Karpas-422 (cell line): ENCODE measurements around the gene RELN. TPM values are rescaled to one million over a fixed set of nuclear protein-coding genes. Genes with fewer than 3 reads are reported as not detected.
"Not testable (repeated sequence)": the region's sequence is repeated elsewhere in the genome, so short reads cannot be mapped to it uniquely, and the experiment has no call there.

ENCODE experiments used
- DNase-seq: peaks from one replicate; pipeline ENCODE4 v3.0.0-alpha.2; 2015
- H2AFZ ChIP-seq: fragments of 200-600 bp; sonication (generic); 2 replicates; pipeline ENCODE4 v1.6.1; 2014; ENCODE audit warnings: antibody characterized with exemption, low read length, mixed read lengths
- H3K27ac ChIP-seq: fragments of 200-600 bp; sonication (generic); 2 replicates; pipeline ENCODE4 v1.5.1; 2014; ENCODE audit warnings: mild to moderate bottlenecking, low read length, moderate library complexity
- H3K27me3 ChIP-seq: fragments of 200-600 bp; sonication (generic); 2 replicates; pipeline ENCODE4 v1.6.1; 2014; ENCODE audit warnings: low read length, mixed read lengths
- H3K36me3 ChIP-seq: fragments of 200-600 bp; sonication (generic); 2 replicates; pipeline ENCODE4 v1.6.1; 2014; ENCODE audit warnings: low read length, mixed read lengths; ENCODE audit not compliant: insufficient read depth
- H3K4me1 ChIP-seq: fragments of 200-600 bp; sonication (generic); 2 replicates; pipeline ENCODE4 v1.6.1; 2014; ENCODE audit warnings: mild to moderate bottlenecking, low read length, mixed read lengths
- H3K4me2 ChIP-seq: fragments of 200-600 bp; sonication (generic); 2 replicates; pipeline ENCODE4 v1.6.1; 2014; ENCODE audit warnings: low read length, low read depth, mild to moderate bottlenecking; ENCODE audit not compliant: poor library complexity, severe bottlenecking
- H3K4me3 ChIP-seq: fragments of 200-600 bp; sonication (generic); 2 replicates; pipeline ENCODE4 v1.5.1; 2014; ENCODE audit warnings: mild to moderate bottlenecking, antibody characterized with exemption, low read length, mixed read lengths
- H3K79me2 ChIP-seq: fragments of 200-600 bp; sonication (generic); 2 replicates; pipeline ENCODE4 v1.6.1; 2014; ENCODE audit warnings: mild to moderate bottlenecking, low read length, mixed read lengths
- H3K9ac ChIP-seq: fragments of 200-600 bp; sonication (generic); 2 replicates; pipeline ENCODE4 v1.6.0; 2014; ENCODE audit warnings: low read length
- H3K9me2 ChIP-seq: fragments of 200-600 bp; sonication (generic), shearing (Covaris generic); replicated peaks from 2 replicates; pipeline ENCODE4 v1.6.0; 2014; ENCODE audit warnings: mild to moderate bottlenecking, low read length, moderate library complexity; ENCODE audit not compliant: insufficient read depth
- H3K9me3 ChIP-seq: fragments of 300-700, 200-600 bp; sonication (generic); 2 replicates; pipeline ENCODE4 v1.6.1; 2014; ENCODE audit warnings: low read length, mixed read lengths
- H4K20me1 ChIP-seq: fragments of 200-600 bp; sonication (generic); 2 replicates; pipeline ENCODE4 v1.6.1; 2014; ENCODE audit warnings: mild to moderate bottlenecking, antibody characterized with exemption, low read length, low read depth; ENCODE audit not compliant: insufficient read depth
- total RNA-seq: library from RNA; depleted of rRNA; stranded (reverse); fragments of >200 nt; shearing (Covaris generic); gene quantifications from 2 replicates; pipeline ENCODE4 v1.2.3, GENCODE V29; 2014; ENCODE audit warnings: low replicate concordance

RELN gene
- total RNA-seq, 1 experiment from 2014 or later, result not detected

DNA sequence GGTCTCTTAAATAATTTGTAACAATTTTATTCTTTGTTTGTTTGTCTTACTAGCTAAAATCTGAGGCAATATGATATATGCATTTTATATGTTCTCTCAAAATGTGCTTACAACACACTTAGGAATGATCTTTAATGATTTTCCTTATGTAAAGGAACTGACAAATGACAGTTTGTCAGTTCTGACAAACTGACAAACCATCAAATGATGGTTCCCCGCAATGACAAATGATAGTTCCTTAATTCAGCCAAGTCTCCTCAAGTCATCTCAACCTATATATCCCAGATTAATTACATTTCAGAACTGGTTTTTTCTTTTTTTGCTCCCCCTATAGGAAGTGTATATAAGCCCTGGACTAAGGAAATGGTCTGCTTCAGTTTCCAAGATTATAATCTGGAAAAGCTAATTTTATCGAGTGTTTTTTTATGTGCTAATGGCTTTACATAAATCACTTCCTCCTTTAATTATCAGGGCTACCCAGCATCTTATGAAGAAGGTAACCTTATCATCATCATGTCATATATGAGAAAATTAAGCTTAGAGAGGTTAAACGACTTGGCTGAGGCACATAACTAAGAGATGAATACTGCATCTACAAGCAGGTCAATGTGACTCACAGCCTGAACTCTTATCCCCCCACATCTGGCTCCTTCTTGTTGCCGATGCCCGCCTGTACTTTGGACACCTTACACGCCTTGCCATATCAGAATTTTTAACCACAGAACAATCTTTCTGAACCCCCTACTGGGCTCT is 75.1 kb downstream of the RELN start:
- H4K20me1 ChIP-seq, result no peaks in the 10 kb centered on the region
- H3K27ac ChIP-seq, result no peak overlapping the region
- no peaks in the 10 kb centered on the region for H3K79me2 ChIP-seq
- DNase-seq, result no peak
- no peak overlapping the region for H2AFZ ChIP-seq
- H3K4me2 ChIP-seq, result no peak overlapping the region
- no peaks in the 10 kb centered on the region for H3K27me3 ChIP-seq
- no peaks in the 10 kb centered on the region for H3K36me3 ChIP-seq
- no peak overlapping the region for H3K9ac ChIP-seq
- no peaks in the 10 kb centered on the region for H3K9me2 ChIP-seq
- H3K4me1 ChIP-seq, result no peaks in the 10 kb centered on the region
- H3K4me3 ChIP-seq, result no peak overlapping the region
- no peaks in the 10 kb centered on the region for H3K9me3 ChIP-seq

- Histone ChIP-seq H3K4me1 (no peaks in the 10 kb centered on the region), H3K9ac (no peak overlapping the region), H3K9me3 (no peaks in the 10 kb centered on the region), H3K4me3 (no peak overlapping the region), H3K27ac (no peak overlapping the region), H2AFZ (no peak overlapping the region), H3K4me2 (no peak overlapping the region), H4K20me1 (no peaks in the 10 kb centered on the region), H3K36me3 (no peaks in the 10 kb centered on the region), H3K27me3 (no peaks in the 10 kb centered on the region), H3K79me2 (no peaks in the 10 kb centered on the region), H3K9me2 (no peaks in the 10 kb centered on the region)
- DNase-seq, result no peak
These were observed 76.4 kb downstream of the RELN start for GRCh38 chr7:103912891-103913605.

DNA sequence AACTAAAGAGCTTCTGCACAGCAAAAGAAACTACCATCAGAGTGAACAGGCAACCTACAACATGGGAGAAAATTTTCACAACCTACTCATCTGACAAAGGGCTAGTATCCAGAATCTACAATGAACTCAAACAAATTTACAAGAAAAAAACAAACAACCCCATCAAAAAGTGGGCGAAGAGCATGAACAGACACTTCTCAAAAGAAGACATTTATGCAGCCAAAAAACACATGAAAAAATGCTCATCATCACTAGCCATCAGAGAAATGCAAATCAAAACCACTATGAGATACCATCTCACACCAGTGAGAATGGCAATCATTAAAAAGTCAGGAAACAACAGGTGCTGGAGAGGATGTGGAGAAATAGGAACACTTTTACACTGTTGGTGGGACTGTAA is 78.4 kb downstream of the RELN start:
- DNase-seq, H3K4me3 ChIP-seq, H3K4me2 ChIP-seq, H3K4me1 ChIP-seq, H3K79me2 ChIP-seq, H3K36me3 ChIP-seq, H3K9ac ChIP-seq, H2AFZ ChIP-seq, H4K20me1 ChIP-seq, H3K27me3 ChIP-seq, H3K9me3 ChIP-seq, H3K27ac ChIP-seq, H3K9me2 ChIP-seq: not testable (repeated sequence)

DNA sequence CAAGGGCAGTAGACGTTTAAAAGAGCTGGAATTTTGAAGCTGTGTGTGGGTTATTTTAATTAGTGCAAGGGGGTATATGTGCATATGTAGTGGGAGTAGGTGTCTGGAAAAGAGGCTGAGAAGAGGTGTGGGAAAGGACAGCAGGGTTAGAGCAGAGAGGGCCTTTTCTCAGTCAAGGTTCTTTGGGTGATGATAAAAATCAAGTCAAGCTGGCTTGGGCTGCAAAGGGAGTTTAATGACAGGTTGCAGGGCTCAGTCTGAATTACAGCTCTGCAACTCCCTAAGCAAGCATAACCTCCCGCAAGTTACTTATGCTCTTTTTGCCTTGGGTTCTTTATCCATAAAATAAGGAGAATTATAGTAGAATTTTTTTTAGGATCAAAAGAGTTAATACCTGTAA is 83.5 kb downstream of the RELN start:
- no peaks in the 10 kb centered on the region for H3K36me3 ChIP-seq
- H3K9me3 ChIP-seq, result no peaks in the 10 kb centered on the region
- no peak overlapping the region for H3K9ac ChIP-seq
- H3K4me1 ChIP-seq, result no peaks in the 10 kb centered on the region
- H3K4me2 ChIP-seq, result no peak overlapping the region
- no peaks in the 10 kb centered on the region for H3K27me3 ChIP-seq
- no peak for DNase-seq
- H2AFZ ChIP-seq, result no peak overlapping the region
- no peaks in the 10 kb centered on the region for H3K9me2 ChIP-seq
- no peaks in the 10 kb centered on the region for H4K20me1 ChIP-seq
- H3K27ac ChIP-seq, result no peak overlapping the region
- H3K79me2 ChIP-seq, result no peaks in the 10 kb centered on the region
- H3K4me3 ChIP-seq, result no peak overlapping the region

- Histone ChIP-seq H4K20me1 (no peaks in the 10 kb centered on the region), H3K27me3 (no peaks in the 10 kb centered on the region), H3K4me1 (no peaks in the 10 kb centered on the region), H3K79me2 (no peaks in the 10 kb centered on the region), H2AFZ (no peak overlapping the region), H3K36me3 (no peaks in the 10 kb centered on the region), H3K4me2 (no peak overlapping the region), H3K27ac (no peak overlapping the region), H3K9ac (no peak overlapping the region), H3K9me3 (no peaks in the 10 kb centered on the region), H3K9me2 (no peaks in the 10 kb centered on the region), H3K4me3 (no peak overlapping the region)
- no peak for DNase-seq
These were observed 86.5 kb downstream of the RELN start for GRCh38 chr7:103902917-103903316.

- H3K36me3 ChIP-seq, H2AFZ ChIP-seq, DNase-seq, H3K9me3 ChIP-seq, H3K79me2 ChIP-seq, H3K27me3 ChIP-seq, H3K9me2 ChIP-seq, H3K27ac ChIP-seq, H3K4me1 ChIP-seq, H4K20me1 ChIP-seq, H3K4me3 ChIP-seq, H3K9ac ChIP-seq, H3K4me2 ChIP-seq: not testable (repeated sequence)
These were observed 92.6 kb downstream of the RELN start for GRCh38 chr7:103896826-103897225.

DNA sequence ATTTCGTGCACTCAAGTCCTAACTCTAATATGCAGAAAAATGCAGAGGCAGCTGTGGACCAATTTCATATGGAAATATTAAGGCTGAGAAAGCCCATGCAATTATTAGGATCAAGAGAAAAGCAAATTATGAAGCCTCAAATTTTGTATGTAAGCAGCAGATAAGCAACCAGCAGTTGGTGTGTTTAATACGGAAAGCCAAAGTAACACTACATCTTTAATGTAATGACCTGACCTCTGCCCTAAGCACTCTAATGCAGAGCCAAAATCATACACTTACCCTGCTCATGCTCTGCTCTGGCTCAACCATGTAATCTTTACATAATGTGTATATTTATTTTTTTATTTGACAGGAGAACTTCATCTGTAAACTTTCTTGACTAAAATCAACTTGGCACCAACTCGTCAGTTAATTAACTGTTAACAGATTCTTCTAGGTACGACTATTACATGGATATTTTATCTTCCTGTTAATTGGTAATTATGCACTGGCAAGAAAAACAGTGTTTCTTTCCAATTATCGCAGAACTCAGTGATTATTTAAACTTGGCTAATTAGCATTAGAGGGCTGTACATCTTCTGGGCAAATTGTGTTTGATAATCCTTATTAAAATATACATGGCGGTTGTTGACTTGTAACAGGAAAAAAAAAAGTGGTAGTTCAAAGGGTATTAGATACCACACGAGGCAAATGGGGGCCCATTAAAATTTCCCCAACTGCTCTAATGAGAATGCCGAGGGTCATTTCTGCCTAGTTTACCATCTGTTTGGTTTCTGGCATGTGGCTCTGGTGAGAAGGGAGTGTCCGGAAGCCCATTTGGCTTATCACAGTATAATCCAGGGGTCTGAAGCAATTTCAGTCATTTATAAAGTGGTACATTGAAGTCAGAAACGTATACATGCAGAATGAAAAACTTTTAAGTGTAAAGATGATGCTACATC is 94.5 kb downstream of the RELN start:
- DNase-seq, result no peak
- Histone ChIP-seq H3K9me3 (no peaks in the 10 kb centered on the region), H3K4me2 (no peak overlapping the region), H3K36me3 (no peaks in the 10 kb centered on the region), H2AFZ (no peak overlapping the region), H3K27ac (no peak overlapping the region), H3K79me2 (no peaks in the 10 kb centered on the region), H3K9ac (no peak overlapping the region), H3K4me1 (no peaks in the 10 kb centered on the region), H4K20me1 (no peaks in the 10 kb centered on the region), H3K9me2 (no peaks in the 10 kb centered on the region), H3K27me3 (no peaks in the 10 kb centered on the region), H3K4me3 (no peak overlapping the region)

DNA sequence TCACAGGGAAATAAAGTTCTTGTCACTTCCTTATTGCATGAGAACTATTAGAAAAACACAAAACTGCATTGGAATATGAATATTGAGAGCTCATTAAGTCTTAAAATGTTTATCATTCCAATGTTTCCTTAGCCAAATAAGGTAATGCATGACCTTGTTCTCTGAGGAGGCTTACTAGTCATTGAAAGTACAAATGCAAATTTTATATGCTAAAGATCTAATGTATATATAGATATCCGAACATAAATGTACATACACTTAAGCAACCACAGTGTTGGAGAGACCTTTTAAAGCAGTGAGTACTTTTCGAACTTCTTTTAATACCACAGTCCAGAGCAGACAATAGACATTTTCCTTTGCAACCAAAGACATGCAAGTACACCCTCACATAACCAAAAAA is 96.1 kb downstream of the RELN start:
- Histone ChIP-seq H3K4me1 (no peaks in the 10 kb centered on the region), H3K79me2 (no peaks in the 10 kb centered on the region), H3K27ac (no peak overlapping the region), H3K4me2 (no peak overlapping the region), H3K36me3 (no peaks in the 10 kb centered on the region), H2AFZ (no peak overlapping the region), H3K9me2 (no peaks in the 10 kb centered on the region), H3K4me3 (no peak overlapping the region), H3K27me3 (no peaks in the 10 kb centered on the region), H3K9me3 (no peaks in the 10 kb centered on the region), H4K20me1 (no peaks in the 10 kb centered on the region), H3K9ac (no peak overlapping the region)
- DNase-seq, result no peak
